Fibroblast of upper back skin (primary cell): Measurements from ENCODE around the gene APCS.

Experiments used
- DNase-seq: peaks from one replicate; pipeline ENCODE4 v3.0.0-alpha.2; 2013

Gene APCS

GRCh38 chr1:159587461-159587951, at the start of gene APCS:
Gene APCS (plus strand): TSS chr1:159587826. CDS start chr1:159587922, 96 bp downstream.
- no peak for DNase-seq

- no peak for DNase-seq
Measured at GRCh38 chr1:159548126-159548525, 39.5 kb upstream of the APCS start.

GRCh38 chr1:159554261-159554660, 33.4 kb upstream of the APCS start:
- no peak for DNase-seq

- DNase-seq: no peak
Measured at GRCh38 chr1:159554696-159555095, 32.9 kb upstream of the APCS start.

GRCh38 chr1:159556931-159557369, 30.7 kb upstream of the APCS start:
- no peak for DNase-seq

GRCh38 chr1:159560599-159560998, 27.0 kb upstream of the APCS start:
- DNase-seq: no peak

GRCh38 chr1:159561497-159561896, 26.1 kb upstream of the APCS start:
- DNase-seq: no peak

- DNase-seq: no peak
Measured at GRCh38 chr1:159562680-159563079, 24.9 kb upstream of the APCS start.

- DNase-seq: no peak
Measured at GRCh38 chr1:159577446-159577845, 10.2 kb upstream of the APCS start.

- DNase-seq: no peak
Measured at GRCh38 chr1:159580340-159580739, 7.3 kb upstream of the APCS start.

- DNase-seq: no peak
Measured at GRCh38 chr1:159581422-159581821, 6.2 kb upstream of the APCS start.

GRCh38 chr1:159584536-159584935, 3.1 kb upstream of the APCS start:
- DNase-seq: no peak

GRCh38 chr1:159591981-159592380, 4.4 kb downstream of the APCS start:
- DNase-seq: no peak

- DNase-seq: peak; percentile 57
Measured at GRCh38 chr1:159594625-159595405, 7.2 kb downstream of the APCS start.

GRCh38 chr1:159598196-159598595, 10.6 kb downstream of the APCS start:
- peak; percentile 91 for DNase-seq

- DNase-seq: no peak
Measured at GRCh38 chr1:159600894-159601293, 13.3 kb downstream of the APCS start.

GRCh38 chr1:159602501-159602999, 14.9 kb downstream of the APCS start:
- no peak for DNase-seq

GRCh38 chr1:159612211-159612885, 24.7 kb downstream of the APCS start:
- no peak for DNase-seq

- no peak for DNase-seq
Measured at GRCh38 chr1:159632922-159633321, 45.3 kb downstream of the APCS start.
